Activated CD4-positive, CD25-positive, alpha-beta regulatory T cell treated with anti-CD3 and anti-CD28 coated beads, Interleukin-2, amount 50 U/mL, for 24 hours (primary cell): ENCODE data around the gene MYADM.
"Not testable (repeated sequence)": the region's sequence is repeated elsewhere in the genome, so short reads cannot be mapped to it uniquely, and the experiment has no call there.

Experiments
- ATAC-seq, 2 donors: fragments of 150-1000 bp; cut with Tn5 transposase; one replicate each; pipeline ENCODE4 v1.10.0; 2021; ENCODE audit warnings: mild to moderate bottlenecking in 1 of 2, moderate library complexity in 1 of 2

MYADM gene

GRCh38 chr19:53868892-53869804, 1.5 kb downstream of the MYADM start:
- peak; percentile 30 to 33 for ATAC-seq

- not testable (repeated sequence) for ATAC-seq
Observed at GRCh38 chr19:53869805-53870484, 2.3 kb downstream of the MYADM start.

- ATAC-seq, result no peak
Observed at GRCh38 chr19:53870485-53870844, 2.8 kb downstream of the MYADM start.

- no peak for ATAC-seq
Observed at GRCh38 chr19:53871454-53871853, 3.8 kb downstream of the MYADM start.

GRCh38 chr19:53872762-53873161, 5.1 kb downstream of the MYADM start:
- ATAC-seq, result no peak

- ATAC-seq, result no peak
Observed at GRCh38 chr19:53873773-53874605, 6.3 kb downstream of the MYADM start.

- no peak for ATAC-seq
Observed at GRCh38 chr19:53874606-53874990, 6.9 kb downstream of the MYADM start.

GRCh38 chr19:53875602-53876325, 8.1 kb downstream of the MYADM start:
- no peak for ATAC-seq

GRCh38 chr19:53876651-53877224, 9.1 kb downstream of the MYADM start:
- no peak for ATAC-seq

GRCh38 chr19:53877361-53877766, 9.7 kb downstream of the MYADM start:
- no peak for ATAC-seq

- ATAC-seq, result no peak
Observed at GRCh38 chr19:53878776-53879139, 11.1 kb downstream of the MYADM start.

- peak; percentile 93 to 95 for ATAC-seq
Observed at GRCh38 chr19:53879140-53880081, 11.7 kb downstream of the MYADM start.

GRCh38 chr19:53880711-53881481, 13.2 kb downstream of the MYADM start:
- peak in 1 of 2 donors; percentile 27 for ATAC-seq

GRCh38 chr19:53881482-53882390, 14.1 kb downstream of the MYADM start, which contains the start of gene PRKCG:
TSS of gene PRKCG (plus strand) at chr19:53882197. CDS start at chr19:53882495, 298 bp downstream.
- ATAC-seq, result peak in 1 of 2 donors; percentile 25

GRCh38 chr19:53882391-53883050, 14.8 kb downstream of the MYADM start:
- ATAC-seq, result no peak

- no peak for ATAC-seq
Observed at GRCh38 chr19:53883231-53883661, 15.6 kb downstream of the MYADM start.

GRCh38 chr19:53883741-53884140, 16.1 kb downstream of the MYADM start:
- ATAC-seq, result no peak

GRCh38 chr19:53884256-53884655, 16.6 kb downstream of the MYADM start:
- no peak for ATAC-seq
